Rectal smooth muscle tissue (tissue), 1 donor: Measurements from ENCODE around the gene ATXN10.

Experiments used
- H3K27ac ChIP-seq: one replicate; pipeline ENCODE4 v1.7.0; 2013; ENCODE audit warnings: low read depth, low read length, inconsistent platforms
- H3K27me3 ChIP-seq: one replicate; pipeline ENCODE4 v1.7.0; 2013; ENCODE audit warnings: low read length; ENCODE audit not compliant: control insufficient read depth, insufficient read depth
- H3K36me3 ChIP-seq: one replicate; pipeline ENCODE4 v1.7.0; 2013; ENCODE audit warnings: low read length; ENCODE audit not compliant: control insufficient read depth, insufficient read depth
- H3K4me1 ChIP-seq: one replicate; pipeline ENCODE4 v1.7.0; 2013; ENCODE audit warnings: low read length; ENCODE audit not compliant: control insufficient read depth, insufficient read depth
- H3K4me3 ChIP-seq: one replicate; pipeline ENCODE4 v1.7.0; 2013; ENCODE audit warnings: low read length
- H3K9ac ChIP-seq: one replicate; pipeline ENCODE4 v1.7.0; 2013; ENCODE audit warnings: low read length

The ATXN10 gene

DNA sequence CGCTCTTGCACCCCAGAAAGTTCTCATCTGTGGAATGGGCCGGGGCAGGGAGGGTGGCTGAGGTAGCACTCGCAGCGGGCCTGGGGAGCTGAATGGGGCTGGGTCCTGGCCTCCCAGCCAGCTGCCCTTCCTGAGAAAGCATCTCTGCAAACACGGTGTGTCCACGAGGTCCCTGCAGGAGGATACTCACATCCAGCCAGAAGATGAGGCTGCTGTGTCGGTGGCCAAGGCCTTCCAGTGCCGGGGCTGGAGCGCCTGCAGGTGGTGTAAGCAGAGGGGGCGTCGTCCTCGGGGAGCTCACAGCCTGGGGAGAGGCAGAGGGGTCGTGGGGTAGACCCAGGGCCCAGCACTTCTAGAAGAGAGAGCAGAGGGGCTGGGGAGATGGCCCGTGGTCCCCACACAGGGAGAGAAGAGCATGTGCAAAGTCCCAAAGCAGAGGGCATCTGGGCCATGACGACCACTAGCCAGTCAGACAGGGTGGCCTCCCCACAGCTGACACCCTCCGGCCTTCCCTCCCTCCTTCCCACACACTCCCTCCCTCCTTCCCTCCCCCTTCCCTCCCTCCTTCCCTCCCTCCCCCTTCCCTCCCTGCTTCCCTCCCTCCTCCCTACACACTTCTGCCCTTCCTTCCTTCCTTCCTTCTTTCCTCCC is 207.4 kb downstream of the ATXN10 start:
- Histone ChIP-seq H3K36me3 (no peaks in the 10 kb centered on the region), H3K27ac (no peak overlapping the region), H3K27me3 (peaks cover 20% of the 10 kb centered on the region), H3K9ac (no peak overlapping the region), H3K4me3 (no peak overlapping the region), H3K4me1 (no peaks in the 10 kb centered on the region)

DNA sequence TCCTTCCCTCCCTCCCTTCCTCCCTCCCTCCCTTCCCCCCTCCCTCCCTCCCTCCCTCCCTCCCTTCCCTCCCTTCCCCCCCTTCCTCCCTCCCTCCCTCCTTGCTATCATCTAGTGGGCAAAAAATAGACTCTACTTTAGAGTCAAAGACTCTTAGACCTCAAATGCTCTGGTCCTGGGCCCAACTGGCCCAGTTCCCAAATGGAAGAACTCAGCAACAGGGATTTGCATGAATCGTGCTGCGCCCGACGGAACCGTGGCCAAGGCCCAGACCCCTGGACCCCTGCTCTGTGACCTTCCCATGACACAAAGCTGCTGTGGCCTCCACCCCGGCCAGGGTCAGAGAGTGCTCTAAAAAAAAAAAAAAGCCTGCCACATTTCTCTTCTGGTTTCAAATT is 207.9 kb downstream of the ATXN10 start:
- Histone ChIP-seq H3K36me3 (no peaks in the 10 kb centered on the region), H3K4me3 (no peak overlapping the region), H3K4me1 (no peaks in the 10 kb centered on the region), H3K27me3 (peaks cover 20% of the 10 kb centered on the region), H3K27ac (no peak overlapping the region), H3K9ac (no peak overlapping the region)

DNA sequence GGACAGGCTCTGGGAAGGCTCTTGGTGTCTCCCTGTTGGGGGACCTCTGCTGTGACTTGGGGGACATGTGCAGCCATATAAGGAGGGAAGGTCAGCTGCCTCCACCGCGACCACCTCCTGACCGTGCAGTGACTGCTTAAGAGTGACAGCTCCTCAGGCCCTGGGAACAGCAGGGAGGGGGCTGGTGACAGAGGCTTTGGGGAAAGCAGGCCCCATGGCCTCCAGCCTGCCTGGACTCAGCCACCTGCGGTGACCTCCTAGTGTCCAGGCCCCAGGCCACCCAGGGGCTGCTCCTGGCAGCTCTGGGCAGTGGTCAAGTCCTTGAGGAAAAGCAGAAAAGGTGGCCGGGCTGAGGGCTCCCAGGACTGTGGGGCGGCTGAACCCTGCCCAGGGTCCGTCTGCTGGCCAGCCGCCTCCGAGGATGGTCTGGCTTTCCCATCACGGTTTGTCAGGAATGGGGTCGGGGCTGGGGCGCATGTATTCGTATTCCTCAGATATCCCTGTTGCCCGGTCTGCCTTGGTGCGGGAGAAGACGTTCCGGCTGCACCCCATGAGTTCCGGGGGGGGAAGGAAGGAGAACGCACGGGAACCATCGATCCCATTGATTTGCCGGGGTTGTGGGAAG is 208.6 kb downstream of the ATXN10 start:
- Histone ChIP-seq H3K27me3 (peaks cover 20% of the 10 kb centered on the region), H3K4me1 (no peaks in the 10 kb centered on the region), H3K4me3 (no peak overlapping the region), H3K27ac (no peak overlapping the region), H3K9ac (no peak overlapping the region), H3K36me3 (no peaks in the 10 kb centered on the region)

DNA sequence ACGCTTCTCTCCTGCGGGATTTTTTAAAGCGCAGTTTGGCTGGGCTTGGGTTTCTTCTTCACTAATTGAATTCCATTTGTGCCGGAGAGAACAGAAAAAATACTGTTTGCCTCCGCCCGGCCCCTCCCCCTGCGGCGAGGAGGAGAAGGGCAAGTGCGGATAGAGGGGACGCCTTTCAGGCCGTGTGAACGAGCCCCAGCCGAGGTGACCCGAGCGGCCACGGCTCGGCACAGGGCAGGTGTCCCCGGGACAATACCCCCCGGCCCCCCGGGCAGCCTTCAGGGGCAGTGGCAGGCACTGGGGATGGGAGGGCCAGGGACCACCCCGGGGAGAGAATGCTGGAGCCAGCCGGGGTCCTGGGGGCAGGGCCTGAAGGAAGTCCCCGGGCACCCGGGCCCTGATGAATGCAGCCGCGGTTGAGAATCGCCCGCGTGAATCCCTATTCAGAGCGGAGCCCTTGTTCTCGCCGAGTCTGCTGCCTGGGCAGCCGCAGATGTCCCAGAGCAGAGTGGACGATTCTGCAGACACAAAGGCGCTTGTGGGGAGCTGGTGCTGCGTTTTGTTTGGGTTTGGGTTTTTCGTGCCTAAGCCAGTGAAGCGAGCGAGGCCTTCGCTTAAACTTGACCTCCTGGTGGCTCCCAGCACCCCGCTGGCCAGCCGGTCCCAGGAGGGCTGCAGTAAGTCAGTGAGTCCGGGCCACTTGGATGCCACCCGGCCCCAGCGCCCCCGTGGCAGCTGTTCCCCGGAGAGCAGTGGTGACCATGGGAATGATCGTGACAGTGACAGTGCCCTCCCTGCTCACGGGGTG is 209.3 kb downstream of the ATXN10 start:
- Histone ChIP-seq H3K4me1 (no peaks in the 10 kb centered on the region), H3K4me3 (no peak overlapping the region), H3K27me3 (peaks cover 20% of the 10 kb centered on the region), H3K27ac (no peak overlapping the region), H3K9ac (no peak overlapping the region), H3K36me3 (no peaks in the 10 kb centered on the region)

DNA sequence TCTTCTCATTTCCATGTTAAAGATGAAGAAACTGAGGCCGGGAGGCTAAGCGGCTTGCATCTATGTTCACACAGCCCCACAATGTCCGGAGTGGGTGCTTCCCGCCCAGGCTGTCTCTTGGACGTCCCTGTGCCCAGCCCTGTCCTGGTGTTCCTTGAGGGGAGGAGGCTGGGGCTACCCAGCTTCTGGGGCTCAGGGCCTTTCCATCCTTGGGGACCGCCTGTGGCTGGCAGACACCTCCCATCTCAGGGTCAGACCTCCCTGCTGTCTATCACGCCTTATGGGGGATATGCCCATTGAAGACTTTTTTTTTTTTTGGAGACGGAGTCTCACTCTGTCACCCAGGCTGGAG is 209.9 kb downstream of the ATXN10 start:
- Histone ChIP-seq H3K27ac (no peak overlapping the region), H3K27me3 (peaks cover 20% of the 10 kb centered on the region), H3K4me3 (no peak overlapping the region), H3K36me3 (no peaks in the 10 kb centered on the region), H3K9ac (no peak overlapping the region), H3K4me1 (no peaks in the 10 kb centered on the region)

DNA sequence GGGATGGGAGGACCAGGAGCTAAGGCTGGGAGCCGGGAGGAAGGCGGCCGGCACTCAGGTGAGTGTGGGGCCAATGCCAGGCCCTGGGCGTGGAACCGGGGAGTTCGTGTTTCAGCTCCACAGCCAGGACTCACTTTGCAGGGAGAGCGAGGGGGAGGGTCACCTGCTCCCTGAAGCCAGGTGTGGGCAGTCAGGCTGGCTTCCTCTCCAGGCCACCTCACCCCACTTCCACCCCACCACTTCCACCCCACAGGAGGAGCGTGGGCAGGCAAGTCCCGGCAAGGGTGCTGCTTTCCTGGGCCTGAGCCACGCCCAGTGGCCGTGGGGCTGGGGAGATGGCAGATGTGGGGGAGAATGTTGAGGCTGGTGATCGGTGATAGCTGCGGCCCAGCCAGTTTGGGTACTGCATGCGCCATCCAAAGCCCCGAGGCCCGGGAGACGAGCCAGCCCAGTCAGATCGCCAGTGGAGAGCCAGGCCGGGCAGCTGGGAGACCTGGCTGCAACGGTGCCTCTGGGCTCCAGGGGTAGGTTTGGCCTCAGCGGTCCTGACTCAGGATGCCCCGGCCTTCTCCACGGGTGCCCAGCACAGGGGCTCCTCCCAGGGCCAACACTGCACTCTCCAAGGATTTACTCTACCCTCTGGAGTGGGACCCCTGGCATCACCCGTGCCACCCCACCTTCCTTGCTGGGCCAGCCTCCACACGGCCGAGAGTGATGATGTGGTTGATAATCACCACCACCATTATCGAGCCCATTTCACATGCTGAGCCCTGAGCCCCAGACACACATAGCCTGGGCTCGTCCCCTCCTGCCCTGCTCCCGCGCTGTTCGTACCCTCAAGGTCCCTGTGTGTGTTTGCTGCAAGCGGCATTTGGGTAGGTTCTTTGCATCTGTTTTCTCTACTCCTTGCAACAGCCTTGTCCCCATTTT is 211.5 kb downstream of the ATXN10 start:
- Histone ChIP-seq H3K27ac (no peak overlapping the region), H3K4me1 (no peaks in the 10 kb centered on the region), H3K27me3 (peaks cover 17% of the 10 kb centered on the region)

DNA sequence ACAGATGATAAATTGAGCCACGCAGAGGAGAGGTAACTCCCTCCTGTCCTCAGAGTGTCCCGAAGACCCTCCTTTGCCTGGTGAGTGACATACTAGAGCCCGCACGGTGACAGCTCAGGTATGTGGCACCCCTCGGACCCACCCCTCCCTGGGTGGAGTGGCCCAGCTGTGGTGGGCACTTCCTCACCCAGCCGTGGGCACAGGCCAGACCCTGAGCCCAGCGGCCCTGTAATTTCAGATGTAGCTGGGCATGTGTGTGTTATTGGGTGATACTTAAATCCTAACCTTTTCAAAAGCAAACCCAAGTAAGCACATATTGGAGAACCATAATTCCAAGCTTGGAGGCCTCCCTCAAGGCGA is 212.2 kb downstream of the ATXN10 start:
- Histone ChIP-seq H3K4me3 (no peak overlapping the region), H3K4me1 (no peaks in the 10 kb centered on the region), H3K9ac (no peak overlapping the region), H3K36me3 (no peaks in the 10 kb centered on the region), H3K27me3 (peaks cover 17% of the 10 kb centered on the region), H3K27ac (no peak overlapping the region)

More for the DNA sequence above, 211.5 kb downstream of the ATXN10 start:
- Histone ChIP-seq H3K4me3 (no peak overlapping the region), H3K36me3 (no peaks in the 10 kb centered on the region), H3K9ac (no peak overlapping the region)

DNA sequence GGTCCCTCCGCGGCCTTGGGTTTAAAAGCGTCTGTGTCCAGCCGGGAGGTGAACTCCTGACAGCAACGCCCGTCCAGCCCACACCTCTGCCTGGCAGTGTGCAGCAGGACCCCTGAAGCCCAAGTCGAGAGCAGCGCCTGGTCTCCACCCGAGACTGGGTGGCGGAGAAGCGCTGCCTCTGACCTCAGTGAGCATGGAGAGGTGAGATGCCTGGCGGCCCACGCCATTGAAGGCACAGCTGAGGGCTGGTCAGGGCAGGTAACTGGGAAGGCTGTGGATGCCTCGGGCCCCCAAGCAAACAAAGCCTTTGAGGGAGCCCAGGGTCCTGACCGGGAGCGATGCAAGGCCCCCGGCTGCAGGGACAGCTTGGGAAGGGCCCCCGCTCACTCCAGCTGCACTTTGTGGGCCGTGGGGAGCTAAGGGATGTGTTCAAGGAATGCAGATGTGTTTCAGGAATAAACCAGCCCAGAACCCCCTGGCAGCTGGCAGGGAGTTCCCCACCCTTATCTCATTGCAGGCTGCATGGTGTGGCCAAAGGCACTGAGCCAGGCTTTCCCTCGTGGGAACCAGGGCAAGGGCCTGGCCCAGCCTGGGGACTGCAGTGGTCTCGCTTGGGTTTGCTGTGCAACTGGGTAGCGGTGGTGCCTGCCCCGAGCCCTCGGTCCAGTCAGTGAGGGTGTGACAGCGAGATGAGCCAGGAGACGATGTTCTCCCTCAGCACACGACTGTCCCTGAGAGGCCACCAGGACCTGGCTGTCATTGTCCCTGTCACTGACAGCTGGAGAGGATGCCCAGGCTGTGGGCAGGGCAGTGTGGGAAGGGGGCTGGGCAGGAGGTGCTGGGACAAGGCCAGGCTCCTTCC is 212.8 kb downstream of the ATXN10 start:
- Histone ChIP-seq H3K27me3 (peaks cover 17% of the 10 kb centered on the region), H3K9ac (no peak overlapping the region), H3K4me3 (no peak overlapping the region), H3K27ac (no peak overlapping the region), H3K36me3 (no peaks in the 10 kb centered on the region), H3K4me1 (no peaks in the 10 kb centered on the region)

DNA sequence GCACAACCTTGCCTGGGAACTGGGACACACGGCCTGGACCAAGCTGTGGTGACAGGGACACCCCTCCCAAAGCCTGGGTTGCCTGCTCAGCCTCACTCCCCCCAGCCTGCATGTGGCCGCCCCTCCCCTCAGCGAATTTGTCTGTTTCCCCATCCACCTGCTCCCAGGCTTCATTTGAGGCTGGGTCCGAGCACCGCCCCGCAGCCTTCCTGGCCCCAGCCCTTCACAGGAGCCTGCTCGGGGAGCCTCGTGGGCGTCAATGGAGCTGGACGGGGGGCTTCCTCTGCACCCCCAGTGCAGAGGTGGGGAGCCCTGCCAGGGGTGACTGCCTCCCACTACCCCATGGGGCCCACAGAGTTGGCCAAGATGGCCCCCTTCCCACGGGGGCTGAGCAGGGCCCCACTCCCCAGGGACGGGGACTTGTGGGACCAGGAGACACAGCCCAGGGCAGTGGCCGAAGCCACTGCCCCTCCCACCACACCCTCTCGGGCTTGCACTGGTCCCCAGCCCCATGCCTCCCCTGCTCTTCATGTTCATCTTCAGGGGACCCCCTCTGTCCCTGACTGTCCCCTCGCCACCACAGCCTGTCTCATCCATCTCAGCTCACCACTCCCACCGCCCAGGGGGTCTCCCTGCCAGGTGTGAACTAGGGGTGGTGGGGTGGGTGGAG is 213.7 kb downstream of the ATXN10 start:
- H3K9ac ChIP-seq: no peak overlapping the region
- H3K4me3 ChIP-seq: no peak overlapping the region
- no peaks in the 10 kb centered on the region for H3K4me1 ChIP-seq
- H3K27me3 ChIP-seq: peaks cover 14% of the 10 kb centered on the region
- H3K36me3 ChIP-seq: no peaks in the 10 kb centered on the region
- no peak overlapping the region for H3K27ac ChIP-seq

DNA sequence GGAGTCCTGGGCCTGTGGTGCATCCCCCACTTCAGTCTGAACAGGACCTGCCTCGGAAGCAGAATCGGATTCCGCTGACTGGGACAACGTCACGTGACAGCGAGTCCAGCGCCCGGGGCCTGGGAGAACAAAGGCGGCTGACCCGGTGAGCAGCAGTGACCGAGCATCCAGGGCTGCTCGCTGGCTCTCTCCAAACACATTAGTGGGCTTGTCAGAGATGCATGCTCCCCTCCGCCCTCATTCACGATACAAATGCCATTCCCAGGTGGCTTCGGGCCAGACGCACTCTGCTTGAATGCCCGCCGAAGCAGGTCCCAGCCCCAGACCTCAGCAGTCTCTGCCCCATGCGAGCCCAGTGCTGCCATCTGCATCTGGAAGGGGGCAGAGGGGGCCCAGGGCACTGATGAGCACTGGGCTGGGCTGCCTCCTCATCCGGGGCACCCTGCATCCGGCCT is 214.3 kb downstream of the ATXN10 start:
- H3K9ac ChIP-seq: no peak overlapping the region
- H3K27ac ChIP-seq: no peak overlapping the region
- no peaks in the 10 kb centered on the region for H3K4me1 ChIP-seq
- no peaks in the 10 kb centered on the region for H3K36me3 ChIP-seq
- H3K27me3 ChIP-seq: peaks cover 10% of the 10 kb centered on the region
- H3K4me3 ChIP-seq: no peak overlapping the region

DNA sequence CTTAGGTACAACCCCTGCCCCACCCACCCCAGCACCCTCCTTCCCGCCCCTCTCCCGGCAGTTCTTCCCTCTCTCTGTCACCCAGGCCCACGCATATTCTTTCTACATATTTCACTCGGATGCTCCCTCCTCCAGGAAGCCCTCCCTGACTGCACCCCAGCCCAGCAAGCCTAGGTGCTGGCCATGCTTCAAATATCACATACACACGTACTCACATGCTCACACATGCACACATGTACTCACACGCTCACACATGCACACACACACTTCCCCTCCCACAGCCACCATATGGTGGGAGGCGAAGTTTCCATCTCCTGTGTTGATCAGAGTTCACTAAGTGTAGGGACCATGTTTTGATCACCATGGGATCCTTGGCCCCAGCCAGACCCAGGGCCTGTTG is 214.9 kb downstream of the ATXN10 start:
- Histone ChIP-seq H3K4me1 (no peaks in the 10 kb centered on the region), H3K36me3 (no peaks in the 10 kb centered on the region), H3K27me3 (peaks cover 10% of the 10 kb centered on the region), H3K27ac (no peak overlapping the region), H3K9ac (no peak overlapping the region), H3K4me3 (no peak overlapping the region)
